Caco-2 (cell line): ENCODE data around the gene PAK1. TPM values are rescaled to one million over a fixed set of nuclear protein-coding genes. Genes with fewer than 3 reads are reported as not detected.
"Not testable (repeated sequence)": the region's sequence is repeated elsewhere in the genome, so short reads cannot be mapped to it uniquely, and the experiment has no call there.

Experiments used
- BruUV-seq: library from RNA; stranded (reverse); fragments of 400-500 nt; replicated peaks from 2 replicates; lab custom pipeline; 2021; lab: Mats Ljungman, UMichigan
- CTCF ChIA-PET: fragments of 300-600 bp; sonication (Branson Sonifier 250); formaldehyde crosslinking; loops from one replicate; lab custom pipeline; 2022; ENCODE audit warnings: antibody characterized with exemption; lab: Charles Lee
- POLR2A ChIA-PET: fragments of 300-600 bp; sonication (Branson Sonifier 250); formaldehyde crosslinking; loops from one replicate; lab custom pipeline; 2022; ENCODE audit warnings: antibody characterized with exemption; lab: Charles Lee
- DNase-seq, 2 experiments: peaks; one replicate each; pipeline versions ENCODE4 v3.0.0 to v3.0.0-alpha.2; 2020 to 2022
- H3K27me3 ChIP-seq: replicated peaks from 2 replicates; pipeline ENCODE4 v1.6.0; 2011; ENCODE audit warnings: low read length; ENCODE audit not compliant: control insufficient read depth, insufficient read depth
- H3K36me3 ChIP-seq: 2 replicates; pipeline ENCODE4 v1.5.1; 2011; ENCODE audit warnings: low read length; ENCODE audit not compliant: control insufficient read depth, insufficient read depth
- H3K4me1 ChIP-seq: fragments of 250-450 bp; sonication (Bioruptor Pico); 2 replicates; pipeline ENCODE4 v1.5.1; 2020; ENCODE audit warnings: mild to moderate bottlenecking
- H3K4me3 ChIP-seq: 2 replicates; pipeline ENCODE4 v1.5.1; 2011; ENCODE audit warnings: low read depth, mild to moderate bottlenecking, control low read depth, low read length
- H3K9me3 ChIP-seq: fragments of 250-450 bp; sonication (Bioruptor Pico); 2 replicates; pipeline ENCODE4 v1.5.1; 2020; ENCODE audit warnings: mild to moderate bottlenecking, moderate library complexity
- H3K27ac Mint-ChIP-seq: one replicate; pipeline ENCODE4 v1.8.0; 2022; ENCODE audit warnings: mixed read lengths; ENCODE audit not compliant: unreplicated experiment
- H3K27me3 Mint-ChIP-seq: one replicate; pipeline ENCODE4 v1.8.0; 2022; ENCODE audit warnings: mixed read lengths; ENCODE audit not compliant: insufficient read depth, unreplicated experiment
- H3K36me3 Mint-ChIP-seq: one replicate; pipeline ENCODE4 v1.8.0; 2022; ENCODE audit warnings: mild to moderate bottlenecking, mixed read lengths; ENCODE audit not compliant: insufficient read depth, unreplicated experiment
- H3K4me1 Mint-ChIP-seq: one replicate; pipeline ENCODE4 v1.8.0; 2022; ENCODE audit warnings: low read depth, mixed read lengths; ENCODE audit not compliant: unreplicated experiment
- H3K4me3 Mint-ChIP-seq: one replicate; pipeline ENCODE4 v1.8.0; 2022; ENCODE audit warnings: mild to moderate bottlenecking, moderate library complexity, mixed read lengths; ENCODE audit not compliant: unreplicated experiment
- H3K9me3 Mint-ChIP-seq: one replicate; pipeline ENCODE4 v1.8.0; 2022; ENCODE audit warnings: mixed read lengths; ENCODE audit not compliant: unreplicated experiment
- intact Hi-C: fragments of 100-400 bp; cut with micrococcal nuclease; formaldehyde crosslinking; loops from one replicate; pipeline ENCODE4 v1.10.0; 2022; ENCODE audit not compliant: unreplicated experiment
- total RNA-seq: library from RNA; stranded (reverse); gene quantifications from 2 replicates; pipeline ENCODE4 v1.2.3, GENCODE V29; 2022
- TF ChIP-seq, protein P1 (sequence below), 2 experiments: fragments of 200-600 bp in 1 of 2; IDR thresholded peaks; 1 replicate in 1 of 2; 2 replicates in 1 of 2; pipeline versions ENCODE4 v1.5.1 to v1.8.0; 2011 to 2022; ENCODE audit warnings: antibody characterized with exemption in 1 of 2, control low read depth in 1 of 2, inconsistent platforms in 1 of 2, low read depth in 1 of 2, low read length in 1 of 2, mild to moderate bottlenecking in 1 of 2, moderate library complexity in 1 of 2; ENCODE audit not compliant: insufficient read depth in 1 of 2, severe bottlenecking in 1 of 2, unreplicated experiment in 1 of 2

Gene PAK1
- total RNA-seq, 1 experiment from 2014 or later, result 81.1 TPM

DNA sequence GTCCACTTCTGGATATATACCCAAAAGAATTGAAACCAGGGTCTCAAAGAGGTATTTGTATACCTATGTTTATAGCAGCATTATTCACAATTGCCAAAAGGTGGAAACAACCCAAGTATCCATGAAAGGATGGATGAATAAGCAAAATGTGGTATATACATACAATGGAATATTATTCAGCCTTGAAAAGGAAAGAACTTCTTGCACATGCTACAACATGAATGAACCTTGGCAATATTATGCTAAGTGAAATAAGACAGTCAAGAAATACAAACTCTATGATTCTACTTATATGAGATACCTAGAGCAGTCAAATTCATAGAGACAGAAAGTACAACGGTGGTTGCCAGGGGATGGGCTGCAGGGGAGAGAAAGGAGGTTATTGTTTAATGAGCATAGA lies 21.6 kb upstream of the PAK1 start:
- no TSS peak for BruUV-seq
- H3K4me3 ChIP-seq, result no peak overlapping the region
- H3K9me3 Mint-ChIP-seq, result peaks cover 7% of the 10 kb centered on the region
- no peak overlapping the region for H3K27ac Mint-ChIP-seq
- no peak for DNase-seq
- H3K9me3 ChIP-seq, result no peaks in the 10 kb centered on the region
- ChIA-PET CTCF (no interaction called here), POLR2A (no interaction called here)
- intact Hi-C loops, result no loop called here
- H3K4me3 Mint-ChIP-seq, result no peak overlapping the region
- no peaks in the 10 kb centered on the region for H3K36me3 Mint-ChIP-seq
- no peaks in the 10 kb centered on the region for H3K4me1 ChIP-seq
- no peaks in the 10 kb centered on the region for H3K36me3 ChIP-seq
- no peaks in the 10 kb centered on the region for H3K27me3 Mint-ChIP-seq
- TF ChIP-seq, protein P1, sequence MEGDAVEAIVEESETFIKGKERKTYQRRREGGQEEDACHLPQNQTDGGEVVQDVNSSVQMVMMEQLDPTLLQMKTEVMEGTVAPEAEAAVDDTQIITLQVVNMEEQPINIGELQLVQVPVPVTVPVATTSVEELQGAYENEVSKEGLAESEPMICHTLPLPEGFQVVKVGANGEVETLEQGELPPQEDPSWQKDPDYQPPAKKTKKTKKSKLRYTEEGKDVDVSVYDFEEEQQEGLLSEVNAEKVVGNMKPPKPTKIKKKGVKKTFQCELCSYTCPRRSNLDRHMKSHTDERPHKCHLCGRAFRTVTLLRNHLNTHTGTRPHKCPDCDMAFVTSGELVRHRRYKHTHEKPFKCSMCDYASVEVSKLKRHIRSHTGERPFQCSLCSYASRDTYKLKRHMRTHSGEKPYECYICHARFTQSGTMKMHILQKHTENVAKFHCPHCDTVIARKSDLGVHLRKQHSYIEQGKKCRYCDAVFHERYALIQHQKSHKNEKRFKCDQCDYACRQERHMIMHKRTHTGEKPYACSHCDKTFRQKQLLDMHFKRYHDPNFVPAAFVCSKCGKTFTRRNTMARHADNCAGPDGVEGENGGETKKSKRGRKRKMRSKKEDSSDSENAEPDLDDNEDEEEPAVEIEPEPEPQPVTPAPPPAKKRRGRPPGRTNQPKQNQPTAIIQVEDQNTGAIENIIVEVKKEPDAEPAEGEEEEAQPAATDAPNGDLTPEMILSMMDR (IDR thresholded peaks at IDR 0.05; ENCODE audit: insufficient read depth in 1 of 2, low read depth in 1 of 2, low read length in 1 of 2, severe bottlenecking in 1 of 2, unreplicated experiment in 1 of 2), result no peak
- H3K27me3 ChIP-seq, result no peaks in the 10 kb centered on the region
- no peaks in the 10 kb centered on the region for H3K4me1 Mint-ChIP-seq

DNA sequence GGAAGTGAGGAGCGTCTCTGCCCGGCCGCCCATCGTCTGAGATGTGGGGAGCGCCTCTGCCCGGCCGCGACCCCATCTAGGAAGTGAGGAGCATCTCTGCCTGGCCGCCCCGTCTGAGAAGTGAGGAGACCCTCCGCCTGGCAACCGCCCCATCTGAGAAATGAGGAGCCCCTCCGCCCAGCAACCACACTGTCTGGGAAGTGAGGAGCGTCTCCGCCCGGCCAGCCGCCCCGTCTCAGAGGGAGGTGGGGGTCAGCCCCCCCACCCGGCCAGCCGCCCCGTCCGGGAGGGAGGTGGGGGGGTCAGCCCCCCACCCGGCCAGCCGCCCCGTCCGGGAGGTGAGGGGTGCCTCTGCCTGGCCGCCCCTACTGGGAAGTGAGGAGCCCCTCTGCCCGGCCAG lies 16.1 kb upstream of the PAK1 start:
- H3K27ac Mint-ChIP-seq, DNase-seq, CTCF ChIA-PET, BruUV-seq, H3K36me3 ChIP-seq, POLR2A ChIA-PET, H3K9me3 Mint-ChIP-seq, H3K4me1 ChIP-seq, H3K36me3 Mint-ChIP-seq, H3K27me3 Mint-ChIP-seq, H3K4me3 ChIP-seq, H3K4me1 Mint-ChIP-seq, H3K27me3 ChIP-seq, H3K9me3 ChIP-seq, H3K4me3 Mint-ChIP-seq, intact Hi-C loops: not testable (repeated sequence)

DNA sequence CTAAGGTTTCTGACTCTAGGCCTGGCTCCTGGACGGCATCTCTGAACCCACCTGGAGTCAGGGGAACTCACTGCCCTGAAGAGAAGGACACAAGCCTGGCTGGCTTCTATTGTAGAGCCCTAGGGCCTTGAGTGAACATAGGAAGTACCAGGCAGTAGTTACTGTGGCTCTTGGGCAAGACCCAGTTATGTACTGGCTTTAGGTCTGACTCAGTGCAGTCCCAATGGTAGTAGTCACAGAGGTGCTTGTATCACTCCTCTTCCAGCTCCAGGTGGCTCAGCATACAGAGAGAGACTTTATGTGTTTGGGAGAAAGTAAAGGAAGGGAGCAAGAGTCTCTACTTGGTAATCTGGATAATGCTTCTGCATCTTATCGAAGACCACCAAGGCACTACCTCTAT lies 13.9 kb upstream of the PAK1 start:
- H3K4me3 ChIP-seq, result no peak overlapping the region
- ChIA-PET POLR2A (no interaction called here), CTCF (no interaction called here)
- Mint-ChIP-seq H3K9me3 (peaks cover 14% of the 10 kb centered on the region), H3K36me3 (no peaks in the 10 kb centered on the region), H3K27ac (no peak overlapping the region), H3K4me1 (no peaks in the 10 kb centered on the region), H3K4me3 (no peak overlapping the region), H3K27me3 (no peaks in the 10 kb centered on the region)
- no peaks in the 10 kb centered on the region for H3K9me3 ChIP-seq
- H3K4me1 ChIP-seq, result no peaks in the 10 kb centered on the region
- DNase-seq, result no peak
- no peaks in the 10 kb centered on the region for H3K36me3 ChIP-seq
- intact Hi-C loops, result no loop called here
- H3K27me3 ChIP-seq, result no peaks in the 10 kb centered on the region
- BruUV-seq, result no TSS peak
- TF ChIP-seq, protein P1 (IDR thresholded peaks at IDR 0.05; ENCODE audit: insufficient read depth in 1 of 2, low read depth in 1 of 2, low read length in 1 of 2, severe bottlenecking in 1 of 2, unreplicated experiment in 1 of 2), result no peak
